Tibial nerve (tissue), 3 donors: ENCODE data around the gene DMD.

Experiments
- POLR2A ChIP-seq, 2 donors: fragments of 450-650 bp; IDR thresholded peaks; one replicate each; pipeline ENCODE4 v1.6.1; 2017; ENCODE audit warnings: antibody characterized with exemption in 2 of 2, mild to moderate bottlenecking in 2 of 2, moderate library complexity in 2 of 2
- TF ChIP-seq, protein P1 (sequence below), 5 experiments: fragments of 200-600 bp in 3 of 5; fragments of 450-650 bp in 2 of 5; sonication (generic) in 3 of 5; IDR thresholded peaks; one replicate each; pipeline ENCODE4 v1.5.1; 2016 to 2019; ENCODE audit warnings: antibody characterized with exemption in 5 of 5, mild to moderate bottlenecking in 3 of 5, moderate library complexity in 2 of 5

- TF ChIP-seq, protein P1, sequence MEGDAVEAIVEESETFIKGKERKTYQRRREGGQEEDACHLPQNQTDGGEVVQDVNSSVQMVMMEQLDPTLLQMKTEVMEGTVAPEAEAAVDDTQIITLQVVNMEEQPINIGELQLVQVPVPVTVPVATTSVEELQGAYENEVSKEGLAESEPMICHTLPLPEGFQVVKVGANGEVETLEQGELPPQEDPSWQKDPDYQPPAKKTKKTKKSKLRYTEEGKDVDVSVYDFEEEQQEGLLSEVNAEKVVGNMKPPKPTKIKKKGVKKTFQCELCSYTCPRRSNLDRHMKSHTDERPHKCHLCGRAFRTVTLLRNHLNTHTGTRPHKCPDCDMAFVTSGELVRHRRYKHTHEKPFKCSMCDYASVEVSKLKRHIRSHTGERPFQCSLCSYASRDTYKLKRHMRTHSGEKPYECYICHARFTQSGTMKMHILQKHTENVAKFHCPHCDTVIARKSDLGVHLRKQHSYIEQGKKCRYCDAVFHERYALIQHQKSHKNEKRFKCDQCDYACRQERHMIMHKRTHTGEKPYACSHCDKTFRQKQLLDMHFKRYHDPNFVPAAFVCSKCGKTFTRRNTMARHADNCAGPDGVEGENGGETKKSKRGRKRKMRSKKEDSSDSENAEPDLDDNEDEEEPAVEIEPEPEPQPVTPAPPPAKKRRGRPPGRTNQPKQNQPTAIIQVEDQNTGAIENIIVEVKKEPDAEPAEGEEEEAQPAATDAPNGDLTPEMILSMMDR (IDR thresholded peaks at IDR 0.05): no peak
- TF ChIP-seq POLR2A (IDR thresholded peaks at IDR 0.05): no peak
Measured at GRCh38 chrX:32847921-32848320, 363.4 kb downstream of the DMD start.
